ENCODE results near the gene KLHL15.
A peak's percentile ranks its signal among the peaks of the same experiment; 100 is the strongest.
"Not testable (repeated sequence)": the region's sequence is repeated elsewhere in the genome, so short reads cannot be mapped to it uniquely, and the experiment has no call there.

The KLHL15 gene

DNA sequence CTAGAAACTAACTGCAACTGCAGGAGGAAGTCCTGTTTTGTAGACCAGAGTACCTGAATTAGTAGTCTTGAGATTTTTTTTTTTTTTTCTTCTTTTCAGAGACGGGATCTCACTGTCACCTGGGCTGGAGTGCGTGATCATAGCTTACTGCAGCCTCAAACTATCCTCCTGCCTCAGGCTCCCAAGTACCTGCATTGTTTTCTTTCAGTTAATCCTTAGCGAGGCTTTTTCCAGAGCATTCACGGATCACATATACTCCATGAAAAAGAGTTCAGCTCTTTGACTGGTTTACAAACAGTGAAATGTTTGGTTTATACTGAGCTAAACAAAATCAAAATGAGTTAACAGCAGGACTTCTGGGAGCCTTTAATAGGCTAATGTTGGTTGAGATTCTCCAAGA lies 45.8 kb downstream of the KLHL15 start:
- no peaks in the 10 kb centered on the region for H3K27me3 ChIP-seq (ENCODE audit: control insufficient read depth, insufficient read depth, low read length)
- no peak overlapping the region for H3K9ac ChIP-seq (ENCODE audit: low read depth, low read length)
- no peak overlapping the region for H3K4me3 ChIP-seq (ENCODE audit: low read length)
- H3K4me2 ChIP-seq (ENCODE audit: low read length), result no peak overlapping the region
- no peaks in the 10 kb centered on the region for H3K4me1 ChIP-seq (ENCODE audit: control insufficient read depth, insufficient read depth, low read length)
- no peaks in the 10 kb centered on the region for H3K36me3 ChIP-seq (ENCODE audit: insufficient read depth, low read length)
- no peaks in the 10 kb centered on the region for H3K9me3 ChIP-seq (replicated peaks; ENCODE audit: low read length)

GRCh38 chrX:23980011-23980441 lies 47.0 kb downstream of the KLHL15 start:
- H3K4me3 ChIP-seq (ENCODE audit: low read length), result no peak overlapping the region
- no peak overlapping the region for H3K4me2 ChIP-seq (ENCODE audit: low read length)
- no peak overlapping the region for H3K9ac ChIP-seq (ENCODE audit: low read depth, low read length)

GRCh38 chrX:23978491-23978890 lies 48.5 kb downstream of the KLHL15 start:
- Histone ChIP-seq H3K4me3 (ENCODE audit: low read length) (no peak overlapping the region), H3K36me3 (ENCODE audit: insufficient read depth, low read length) (no peaks in the 10 kb centered on the region), H3K27me3 (ENCODE audit: control insufficient read depth, insufficient read depth, low read length) (no peaks in the 10 kb centered on the region), H3K9me3 (replicated peaks; ENCODE audit: low read length) (no peaks in the 10 kb centered on the region), H3K9ac (ENCODE audit: low read depth, low read length) (no peak overlapping the region), H3K4me2 (ENCODE audit: low read length) (no peak overlapping the region), H3K4me1 (ENCODE audit: control insufficient read depth, insufficient read depth, low read length) (no peaks in the 10 kb centered on the region)

More at GRCh38 chrX:23980011-23980441, 47.0 kb downstream of the KLHL15 start:
- Histone ChIP-seq H3K9me3 (replicated peaks; ENCODE audit: low read length) (no peaks in the 10 kb centered on the region), H3K4me1 (ENCODE audit: control insufficient read depth, insufficient read depth, low read length) (no peaks in the 10 kb centered on the region), H3K36me3 (ENCODE audit: insufficient read depth, low read length) (no peaks in the 10 kb centered on the region), H3K27me3 (ENCODE audit: control insufficient read depth, insufficient read depth, low read length) (no peaks in the 10 kb centered on the region)

- H3K4me3 ChIP-seq (ENCODE audit: low read length); H3K4me2 ChIP-seq (ENCODE audit: low read length); H3K9ac ChIP-seq (ENCODE audit: low read depth, low read length); H3K9me3 ChIP-seq (replicated peaks; ENCODE audit: low read length); H3K27me3 ChIP-seq (ENCODE audit: control insufficient read depth, insufficient read depth, low read length); H3K36me3 ChIP-seq (ENCODE audit: insufficient read depth, low read length); H3K4me1 ChIP-seq (ENCODE audit: control insufficient read depth, insufficient read depth, low read length): not testable (repeated sequence)
Measured at GRCh38 chrX:23965630-23966029, 61.4 kb downstream of the KLHL15 start.

- Histone ChIP-seq H3K9ac (ENCODE audit: low read depth, low read length) (no peak overlapping the region), H3K4me3 (ENCODE audit: low read length) (no peak overlapping the region), H3K4me1 (ENCODE audit: control insufficient read depth, insufficient read depth, low read length) (no peaks in the 10 kb centered on the region), H3K36me3 (ENCODE audit: insufficient read depth, low read length) (no peaks in the 10 kb centered on the region), H3K27me3 (ENCODE audit: control insufficient read depth, insufficient read depth, low read length) (peaks cover 9% of the 10 kb centered on the region), H3K9me3 (replicated peaks; ENCODE audit: low read length) (no peaks in the 10 kb centered on the region), H3K4me2 (ENCODE audit: low read length) (no peak overlapping the region)
Measured at GRCh38 chrX:23964191-23964590, 62.8 kb downstream of the KLHL15 start.

- Histone ChIP-seq H3K9me3 (replicated peaks; ENCODE audit: low read length) (no peaks in the 10 kb centered on the region), H3K9ac (ENCODE audit: low read depth, low read length) (no peak overlapping the region), H3K4me3 (ENCODE audit: low read length) (no peak overlapping the region), H3K36me3 (ENCODE audit: insufficient read depth, low read length) (no peaks in the 10 kb centered on the region), H3K4me1 (ENCODE audit: control insufficient read depth, insufficient read depth, low read length) (no peaks in the 10 kb centered on the region), H3K4me2 (ENCODE audit: low read length) (no peak overlapping the region), H3K27me3 (ENCODE audit: control insufficient read depth, insufficient read depth, low read length) (peaks cover 6% of the 10 kb centered on the region)
Measured at GRCh38 chrX:23959781-23960180, 67.2 kb downstream of the KLHL15 start.

GRCh38 chrX:23954396-23954795 lies 72.6 kb downstream of the KLHL15 start:
- no peaks in the 10 kb centered on the region for H3K9me3 ChIP-seq (replicated peaks; ENCODE audit: low read length)

DNA sequence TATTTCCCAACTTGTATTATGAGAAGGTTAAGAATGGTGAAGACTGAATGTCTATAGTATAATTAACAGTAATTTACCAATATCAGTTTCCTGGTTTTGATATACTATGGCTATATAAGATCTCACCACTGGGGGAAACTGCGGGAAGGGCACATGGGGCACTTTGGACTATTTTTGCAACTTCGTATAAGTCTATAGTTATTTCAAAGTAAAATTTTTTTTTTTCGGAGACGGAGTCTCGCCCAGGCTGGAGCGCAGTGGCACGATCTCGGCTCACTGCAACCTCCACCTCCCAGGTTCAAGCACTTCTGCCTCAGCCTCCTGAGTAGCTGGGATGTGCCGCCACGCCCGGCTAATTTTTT lies 73.1 kb downstream of the KLHL15 start:
- no peaks in the 10 kb centered on the region for H3K27me3 ChIP-seq (ENCODE audit: control insufficient read depth, insufficient read depth, low read length)
- H3K4me3 ChIP-seq (ENCODE audit: low read length), result no peak overlapping the region
- no peak overlapping the region for H3K9ac ChIP-seq (ENCODE audit: low read depth, low read length)
- no peaks in the 10 kb centered on the region for H3K4me1 ChIP-seq (ENCODE audit: control insufficient read depth, insufficient read depth, low read length)
- H3K4me2 ChIP-seq (ENCODE audit: low read length), result no peak overlapping the region
- H3K9me3 ChIP-seq (replicated peaks; ENCODE audit: low read length), result no peaks in the 10 kb centered on the region
- no peaks in the 10 kb centered on the region for H3K36me3 ChIP-seq (ENCODE audit: insufficient read depth, low read length)

More at GRCh38 chrX:23954396-23954795, 72.6 kb downstream of the KLHL15 start:
- Histone ChIP-seq H3K4me3 (ENCODE audit: low read length) (no peak overlapping the region), H3K36me3 (ENCODE audit: insufficient read depth, low read length) (no peaks in the 10 kb centered on the region), H3K4me1 (ENCODE audit: control insufficient read depth, insufficient read depth, low read length) (no peaks in the 10 kb centered on the region), H3K9ac (ENCODE audit: low read depth, low read length) (no peak overlapping the region), H3K27me3 (ENCODE audit: control insufficient read depth, insufficient read depth, low read length) (no peaks in the 10 kb centered on the region), H3K4me2 (ENCODE audit: low read length) (no peak overlapping the region)

DNA sequence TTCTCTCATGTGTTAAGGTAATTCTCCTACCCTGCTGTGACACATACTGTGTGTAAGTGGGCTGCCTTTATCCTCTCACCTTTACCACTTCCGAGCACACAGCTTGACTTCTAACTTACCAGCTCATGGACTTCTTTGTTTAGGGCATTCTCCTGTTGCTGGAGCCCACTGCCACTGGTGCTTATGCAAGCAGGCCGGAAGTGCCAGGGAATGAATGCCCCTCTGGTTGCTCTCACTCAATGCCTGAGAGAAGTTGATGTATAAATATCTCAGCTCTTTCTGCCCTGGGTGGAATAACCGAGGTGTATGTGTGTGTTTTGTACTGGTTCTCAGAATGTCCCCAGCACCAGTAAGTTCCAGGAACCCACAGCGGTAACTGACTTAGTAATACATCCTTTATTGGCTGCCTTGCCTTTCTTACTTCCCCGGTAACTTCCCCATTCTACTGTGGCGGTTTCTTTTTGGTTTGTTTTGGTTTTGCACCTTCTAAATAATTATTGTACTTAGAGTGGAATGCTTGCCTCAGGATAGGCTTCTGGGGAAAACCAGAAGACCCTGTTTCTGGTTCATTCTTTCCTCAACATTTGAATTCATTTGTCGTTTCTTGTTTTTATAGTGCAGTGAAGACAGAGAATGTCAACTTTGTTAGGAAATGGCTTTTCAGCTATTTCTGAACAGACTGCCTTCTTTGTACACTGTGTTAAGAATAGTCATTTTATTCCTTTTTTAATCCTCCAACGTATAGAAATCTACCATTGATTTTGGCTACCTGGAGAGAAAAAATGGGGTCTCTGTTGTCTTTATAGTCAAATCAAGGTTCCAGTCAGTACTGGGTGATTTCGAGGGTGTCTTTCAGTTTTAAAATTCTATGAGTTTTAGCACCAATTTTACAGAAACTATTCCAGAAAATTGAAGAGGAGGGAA lies 73.7 kb downstream of the KLHL15 start:
- Histone ChIP-seq H3K9ac (ENCODE audit: low read depth, low read length) (no peak overlapping the region), H3K4me1 (ENCODE audit: control insufficient read depth, insufficient read depth, low read length) (no peaks in the 10 kb centered on the region), H3K4me3 (ENCODE audit: low read length) (no peak overlapping the region), H3K9me3 (replicated peaks; ENCODE audit: low read length) (no peaks in the 10 kb centered on the region), H3K27me3 (ENCODE audit: control insufficient read depth, insufficient read depth, low read length) (no peaks in the 10 kb centered on the region), H3K36me3 (ENCODE audit: insufficient read depth, low read length) (no peaks in the 10 kb centered on the region), H3K4me2 (ENCODE audit: low read length) (peak overlapping the region; percentile 49)

DNA sequence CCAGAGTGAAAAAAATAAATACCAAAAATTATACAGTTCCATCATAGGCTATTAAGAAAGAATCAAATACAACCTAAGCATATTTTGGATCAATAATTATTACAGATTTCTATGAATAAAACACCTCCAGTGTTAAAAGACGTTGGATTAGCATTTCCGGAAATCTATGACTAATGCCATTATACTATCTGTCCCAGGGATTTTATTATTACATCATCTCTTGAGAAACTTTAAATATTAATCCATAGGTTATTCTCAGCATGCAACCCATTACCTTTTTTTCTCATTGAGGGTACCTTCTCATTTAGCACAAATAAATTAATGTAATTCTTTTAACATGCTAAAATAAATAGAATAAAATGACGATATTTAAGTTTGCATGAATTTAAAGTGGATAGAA lies 74.6 kb downstream of the KLHL15 start:
- Histone ChIP-seq H3K4me1 (ENCODE audit: control insufficient read depth, insufficient read depth, low read length) (no peaks in the 10 kb centered on the region), H3K9me3 (replicated peaks; ENCODE audit: low read length) (no peaks in the 10 kb centered on the region), H3K36me3 (ENCODE audit: insufficient read depth, low read length) (no peaks in the 10 kb centered on the region), H3K4me3 (ENCODE audit: low read length) (no peak overlapping the region), H3K27me3 (ENCODE audit: control insufficient read depth, insufficient read depth, low read length) (no peaks in the 10 kb centered on the region), H3K4me2 (ENCODE audit: low read length) (no peak overlapping the region), H3K9ac (ENCODE audit: low read depth, low read length) (no peak overlapping the region)

DNA sequence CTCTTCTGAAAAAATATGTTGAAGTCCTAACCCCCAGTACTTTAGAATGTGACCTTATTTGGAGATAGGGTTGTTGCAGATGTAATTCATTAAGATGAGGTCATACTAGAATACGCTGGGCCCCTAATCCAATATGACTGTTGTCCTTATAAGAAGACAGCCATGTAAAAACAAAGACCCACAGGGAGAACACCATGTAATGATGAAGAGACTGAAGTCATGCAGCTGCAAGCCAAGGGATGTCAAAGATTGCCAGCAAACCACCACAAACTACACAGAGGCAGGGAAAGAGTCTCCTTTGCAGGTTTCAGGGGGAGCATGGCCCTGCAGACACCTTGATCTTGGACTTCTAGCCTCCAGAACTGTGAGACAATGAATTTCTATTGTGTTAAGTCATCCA lies 81.8 kb downstream of the KLHL15 start:
- no peak overlapping the region for H3K4me2 ChIP-seq (ENCODE audit: low read length)
- H3K36me3 ChIP-seq (ENCODE audit: insufficient read depth, low read length), result no peaks in the 10 kb centered on the region
- peaks cover 25% of the 10 kb centered on the region for H3K27me3 ChIP-seq (ENCODE audit: control insufficient read depth, insufficient read depth, low read length)
- no peak overlapping the region for H3K9ac ChIP-seq (ENCODE audit: low read depth, low read length)
- H3K4me1 ChIP-seq (ENCODE audit: control insufficient read depth, insufficient read depth, low read length), result no peaks in the 10 kb centered on the region
- H3K4me3 ChIP-seq (ENCODE audit: low read length), result no peak overlapping the region
- no peaks in the 10 kb centered on the region for H3K9me3 ChIP-seq (replicated peaks; ENCODE audit: low read length)

- Histone ChIP-seq H3K4me2 (ENCODE audit: low read length) (no peak overlapping the region), H3K27me3 (ENCODE audit: control insufficient read depth, insufficient read depth, low read length) (peaks cover 25% of the 10 kb centered on the region), H3K4me1 (ENCODE audit: control insufficient read depth, insufficient read depth, low read length) (no peaks in the 10 kb centered on the region), H3K9ac (ENCODE audit: low read depth, low read length) (no peak overlapping the region), H3K4me3 (ENCODE audit: low read length) (no peak overlapping the region), H3K9me3 (replicated peaks; ENCODE audit: low read length) (no peaks in the 10 kb centered on the region), H3K36me3 (ENCODE audit: insufficient read depth, low read length) (no peaks in the 10 kb centered on the region)
Measured at GRCh38 chrX:23944234-23944633, 82.8 kb downstream of the KLHL15 start.

All from skeletal muscle satellite cell (primary cell).